Myometrial cell (primary cell): ENCODE results near the gene ASCC1. TPM values are rescaled to one million over a fixed set of nuclear protein-coding genes. Genes with fewer than 3 reads are reported as not detected.

ENCODE experiments used
- total RNA-seq: library from RNA; depleted of rRNA; stranded (reverse); fragments of >200 nt; gene quantifications from 2 replicates; pipeline ENCODE4 v1.2.3, GENCODE V29; 2015

Gene ASCC1, protein sequence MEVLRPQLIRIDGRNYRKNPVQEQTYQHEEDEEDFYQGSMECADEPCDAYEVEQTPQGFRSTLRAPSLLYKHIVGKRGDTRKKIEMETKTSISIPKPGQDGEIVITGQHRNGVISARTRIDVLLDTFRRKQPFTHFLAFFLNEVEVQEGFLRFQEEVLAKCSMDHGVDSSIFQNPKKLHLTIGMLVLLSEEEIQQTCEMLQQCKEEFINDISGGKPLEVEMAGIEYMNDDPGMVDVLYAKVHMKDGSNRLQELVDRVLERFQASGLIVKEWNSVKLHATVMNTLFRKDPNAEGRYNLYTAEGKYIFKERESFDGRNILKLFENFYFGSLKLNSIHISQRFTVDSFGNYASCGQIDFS
- total RNA-seq = 26.8 and 37.4 TPM in 2 replicates

DNA sequence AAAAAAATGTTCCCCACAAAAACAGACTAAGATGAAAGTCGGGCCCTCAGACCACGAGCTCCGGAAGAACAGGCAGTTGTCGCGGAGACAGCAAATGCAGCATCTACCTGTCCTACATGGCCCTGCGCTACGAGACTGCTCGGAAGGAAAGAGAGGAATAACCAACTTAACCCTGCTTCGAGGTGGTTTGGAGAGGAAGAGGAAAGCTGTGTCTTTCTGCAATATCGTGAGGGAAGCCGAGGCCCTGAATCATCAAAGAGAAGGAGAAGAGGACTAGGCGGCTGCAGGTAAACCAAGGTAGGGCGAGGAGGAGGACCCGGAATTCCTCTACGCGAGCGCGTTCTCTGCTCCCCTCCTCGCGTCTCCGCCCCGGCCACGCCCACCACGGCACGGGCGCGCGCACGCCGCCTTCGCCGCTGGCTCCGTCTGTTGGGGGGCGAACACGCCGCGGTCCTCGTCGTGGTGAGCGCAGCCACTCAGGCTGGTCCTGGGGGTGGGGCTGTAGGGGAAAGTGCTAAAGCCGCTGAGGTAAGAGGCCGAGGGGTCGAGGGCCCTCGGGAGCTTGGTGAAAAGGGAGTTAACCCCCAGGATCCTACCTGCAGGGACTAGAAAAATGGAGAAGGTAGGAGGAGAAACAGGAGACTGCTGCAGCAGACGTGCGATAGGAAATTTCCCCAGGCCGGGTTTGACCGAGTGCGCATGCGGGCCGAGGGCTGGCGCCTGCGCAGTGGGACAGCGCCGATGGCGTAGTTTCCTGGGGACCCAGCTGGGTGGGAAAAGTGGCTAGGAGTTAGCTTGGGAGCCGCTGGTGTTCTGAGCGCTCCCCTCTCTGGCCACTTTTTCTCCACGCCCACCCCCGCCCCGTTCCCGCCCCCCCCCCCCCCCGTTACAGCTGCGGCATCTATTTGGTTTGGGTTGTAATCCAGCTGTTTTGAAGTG, at the start of gene ASCC1, which contains the start of gene ANAPC16:
ASCC1 (minus strand) TSS at position 666 of the 939 bp plus-strand sequence. CDS start 2,978 bp downstream, outside the sequence.
ANAPC16 (plus strand) TSS at position 402 of the 939 bp plus-strand sequence. CDS start 7,903 bp downstream, outside the sequence.

DNA sequence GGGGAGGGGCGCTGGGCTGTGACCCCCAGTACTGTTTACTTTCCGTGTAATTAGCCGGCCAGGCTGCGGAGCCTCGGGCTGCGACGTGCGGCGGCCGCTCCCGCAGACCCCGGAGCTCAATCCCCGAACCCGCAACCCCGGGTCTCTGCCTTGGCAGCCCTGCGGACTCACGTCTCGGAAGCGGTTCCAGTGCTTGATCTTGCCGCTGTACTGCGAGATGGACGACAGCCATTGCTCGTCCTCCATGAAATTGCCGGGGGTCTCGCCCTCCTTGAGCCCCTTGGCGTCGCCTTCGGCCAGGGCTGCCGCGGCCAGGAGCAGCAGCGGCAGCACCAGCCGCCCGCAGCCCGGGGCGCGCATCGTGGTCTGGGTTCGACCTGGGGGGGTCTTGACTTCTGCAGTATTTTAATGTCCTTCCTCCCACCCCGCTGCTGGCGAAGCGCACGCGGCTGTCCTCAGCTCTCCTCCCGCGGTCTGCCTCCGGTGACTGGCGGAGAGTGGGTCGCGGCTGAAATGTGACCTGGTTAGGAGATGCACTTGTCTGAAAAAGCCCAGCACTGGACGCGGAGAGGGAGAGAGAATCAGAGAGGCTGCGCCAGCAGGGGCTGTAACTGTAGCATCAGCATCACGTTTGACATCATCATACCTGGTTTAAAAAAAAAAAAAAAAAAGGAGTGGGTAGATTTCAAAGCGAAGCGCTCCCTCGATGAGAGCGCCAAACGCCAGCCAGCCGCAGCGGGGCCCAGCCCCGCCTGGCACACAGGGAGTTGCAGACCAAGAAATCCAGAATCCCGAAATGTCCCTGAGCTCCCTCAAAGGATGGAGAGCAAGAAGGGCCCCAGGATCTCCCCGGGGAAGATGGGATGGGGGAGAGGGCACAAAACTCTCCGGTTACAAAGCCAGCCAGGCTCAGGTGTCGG, 127.8 kb downstream of the ASCC1 start, which contains the start of gene SPOCK2:
SPOCK2 (minus strand) TSS at position 583 of the 920 bp plus-strand sequence; CDS start at position 360, 223 bp downstream.

Other genes starting within 250 kb of the ASCC1 start
- under 0.01 TPM in 1 of 2 replicates, not detected in the other for gene SPOCK2, start 127.7 kb downstream of the ASCC1 start, total RNA-seq
- gene ANAPC16, start 264 bp downstream of the ASCC1 start, total RNA-seq = 62.8 and 63.3 TPM in 2 replicates
- 524 and 594 TPM in 2 replicates for gene DDIT4, start 57.6 kb upstream of the ASCC1 start, total RNA-seq
- 47.1 and 63.4 TPM in 2 replicates for gene DNAJB12, start 138.6 kb upstream of the ASCC1 start, total RNA-seq